Measurements from ENCODE around the gene SVOPL.
A peak's percentile ranks its signal among the peaks of the same experiment; 100 is the strongest.
"Not testable (repeated sequence)": the region's sequence is repeated elsewhere in the genome, so short reads cannot be mapped to it uniquely, and the experiment has no call there.

SVOPL gene

DNA sequence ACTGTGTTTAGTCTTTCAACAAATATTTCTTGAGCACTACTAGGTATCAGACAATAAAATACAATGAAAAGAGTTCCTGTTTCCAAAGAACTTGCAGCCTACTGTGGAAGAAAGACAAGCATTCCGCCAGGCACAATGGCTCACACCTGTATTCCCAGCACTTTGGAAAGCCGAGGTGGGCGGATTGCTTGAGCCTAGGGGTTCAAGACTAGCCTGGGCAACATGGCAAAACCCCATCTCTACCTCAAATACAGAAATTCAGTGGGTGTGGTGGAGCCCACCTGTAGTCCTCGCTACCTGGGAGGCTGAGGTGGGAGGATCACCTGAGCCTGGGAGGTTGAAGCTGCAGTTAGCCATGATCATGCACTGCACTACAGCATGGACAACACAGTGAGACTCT, 6.1 kb downstream of the SVOPL start:
- Histone ChIP-seq H3K4me2 (ENCODE audit: low read depth, low read length) (no peak overlapping the region), H3F3A (ENCODE audit: insufficient read depth, low read length) (no peaks in the 10 kb centered on the region), H3K27me3 (replicated peaks; ENCODE audit: insufficient read depth, low read length) (no peaks in the 10 kb centered on the region), H3K9ac (ENCODE audit: low read length) (no peak overlapping the region), H3K79me2 (ENCODE audit: low read length) (no peaks in the 10 kb centered on the region), H3K27ac (ENCODE audit: low read length) (no peak overlapping the region), H4K20me1 (ENCODE audit: insufficient read depth, low read length) (no peaks in the 10 kb centered on the region), H3K36me3 (replicated peaks; ENCODE audit: insufficient read depth, low read length) (no peaks in the 10 kb centered on the region), H2AFZ (ENCODE audit: low read length) (no peak overlapping the region), H3K9me3 (replicated peaks; ENCODE audit: insufficient read depth, low read length) (no peaks in the 10 kb centered on the region), H3K9me2 (replicated peaks; ENCODE audit: insufficient read depth, low read length) (no peaks in the 10 kb centered on the region), H3K4me3 (ENCODE audit: low read length) (no peak overlapping the region), H3K4me1 (ENCODE audit: low read length) (no peaks in the 10 kb centered on the region)
- TF ChIP-seq EZH2 (optimal IDR thresholded peaks at IDR 0.05; ENCODE audit: low read depth, low read length) (no peak), CTCF (IDR thresholded peaks at IDR 0.05; ENCODE audit: low read length) (no peak), EZH2phosphoT487 (IDR thresholded peaks at IDR 0.05; ENCODE audit: low read length) (no peak)
- DNase-seq: no peak

DNA sequence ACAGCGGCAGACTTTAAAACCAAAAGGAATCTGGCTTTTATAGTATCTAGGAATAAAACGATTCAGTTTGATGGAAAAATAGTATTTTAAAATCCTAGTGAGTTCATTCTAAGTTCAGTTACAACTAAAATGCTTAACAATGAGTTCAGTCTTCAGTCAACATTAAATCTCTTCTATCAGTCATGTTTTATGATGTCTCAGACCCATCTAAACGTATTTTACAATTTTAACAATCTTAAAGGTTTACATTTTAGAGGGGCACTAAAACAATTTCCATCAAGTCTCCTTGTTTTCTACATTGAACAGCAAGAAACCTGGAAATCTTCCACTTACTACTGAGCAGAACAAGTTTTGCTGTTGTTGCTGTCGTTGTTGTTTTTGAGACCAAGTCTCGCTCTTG, 10.0 kb downstream of the SVOPL start:
- TF ChIP-seq CTCF (IDR thresholded peaks at IDR 0.05; ENCODE audit: low read length) (no peak), EZH2phosphoT487 (IDR thresholded peaks at IDR 0.05; ENCODE audit: low read length) (no peak), EZH2 (optimal IDR thresholded peaks at IDR 0.05; ENCODE audit: low read depth, low read length) (no peak)
- Histone ChIP-seq H4K20me1 (ENCODE audit: insufficient read depth, low read length) (no peaks in the 10 kb centered on the region), H3K4me2 (ENCODE audit: low read depth, low read length) (no peak overlapping the region), H3K36me3 (replicated peaks; ENCODE audit: insufficient read depth, low read length) (no peaks in the 10 kb centered on the region), H3F3A (ENCODE audit: insufficient read depth, low read length) (no peaks in the 10 kb centered on the region), H3K4me3 (ENCODE audit: low read length) (no peak overlapping the region), H3K27me3 (replicated peaks; ENCODE audit: insufficient read depth, low read length) (no peaks in the 10 kb centered on the region), H3K9me3 (replicated peaks; ENCODE audit: insufficient read depth, low read length) (no peaks in the 10 kb centered on the region), H3K4me1 (ENCODE audit: low read length) (no peaks in the 10 kb centered on the region), H3K79me2 (ENCODE audit: low read length) (no peaks in the 10 kb centered on the region), H3K9ac (ENCODE audit: low read length) (no peak overlapping the region), H2AFZ (ENCODE audit: low read length) (no peak overlapping the region), H3K27ac (ENCODE audit: low read length) (no peak overlapping the region), H3K9me2 (replicated peaks; ENCODE audit: insufficient read depth, low read length) (no peaks in the 10 kb centered on the region)
- DNase-seq: no peak

DNA sequence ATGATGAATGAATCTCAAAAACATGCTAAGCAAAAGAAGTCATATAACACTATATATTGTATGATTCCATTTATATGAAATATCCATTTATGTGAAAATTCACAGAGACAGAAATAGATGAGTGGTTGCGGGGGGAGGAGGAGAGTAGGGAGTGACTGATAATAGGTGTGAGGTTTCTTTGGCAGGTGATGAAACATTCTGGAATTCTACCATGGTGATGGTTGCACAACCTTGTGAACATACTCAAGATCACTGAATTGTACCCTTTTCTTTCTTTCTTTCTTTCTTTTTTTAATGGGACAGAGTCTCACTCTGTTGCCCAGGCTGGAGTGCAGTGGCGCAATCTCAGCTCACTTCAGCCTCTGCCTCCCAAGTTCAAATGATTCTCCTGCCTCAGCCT, 10.7 kb downstream of the SVOPL start:
- no peaks in the 10 kb centered on the region for H3K4me1 ChIP-seq (ENCODE audit: low read length)
- H3K4me2 ChIP-seq (ENCODE audit: low read depth, low read length): no peak overlapping the region
- H3K9me2 ChIP-seq (replicated peaks; ENCODE audit: insufficient read depth, low read length): no peaks in the 10 kb centered on the region
- H3K27ac ChIP-seq (ENCODE audit: low read length): no peak overlapping the region
- no peak for DNase-seq
- no peaks in the 10 kb centered on the region for H3F3A ChIP-seq (ENCODE audit: insufficient read depth, low read length)
- TF ChIP-seq EZH2 (optimal IDR thresholded peaks at IDR 0.05; ENCODE audit: low read depth, low read length) (no peak), CTCF (IDR thresholded peaks at IDR 0.05; ENCODE audit: low read length) (no peak), EZH2phosphoT487 (IDR thresholded peaks at IDR 0.05; ENCODE audit: low read length) (no peak)
- H3K27me3 ChIP-seq (replicated peaks; ENCODE audit: insufficient read depth, low read length): no peaks in the 10 kb centered on the region
- H3K9ac ChIP-seq (ENCODE audit: low read length): no peak overlapping the region
- H3K9me3 ChIP-seq (replicated peaks; ENCODE audit: insufficient read depth, low read length): no peaks in the 10 kb centered on the region
- no peak overlapping the region for H3K4me3 ChIP-seq (ENCODE audit: low read length)
- H3K79me2 ChIP-seq (ENCODE audit: low read length): no peaks in the 10 kb centered on the region
- no peaks in the 10 kb centered on the region for H3K36me3 ChIP-seq (replicated peaks; ENCODE audit: insufficient read depth, low read length)
- no peak overlapping the region for H2AFZ ChIP-seq (ENCODE audit: low read length)
- no peaks in the 10 kb centered on the region for H4K20me1 ChIP-seq (ENCODE audit: insufficient read depth, low read length)

DNA sequence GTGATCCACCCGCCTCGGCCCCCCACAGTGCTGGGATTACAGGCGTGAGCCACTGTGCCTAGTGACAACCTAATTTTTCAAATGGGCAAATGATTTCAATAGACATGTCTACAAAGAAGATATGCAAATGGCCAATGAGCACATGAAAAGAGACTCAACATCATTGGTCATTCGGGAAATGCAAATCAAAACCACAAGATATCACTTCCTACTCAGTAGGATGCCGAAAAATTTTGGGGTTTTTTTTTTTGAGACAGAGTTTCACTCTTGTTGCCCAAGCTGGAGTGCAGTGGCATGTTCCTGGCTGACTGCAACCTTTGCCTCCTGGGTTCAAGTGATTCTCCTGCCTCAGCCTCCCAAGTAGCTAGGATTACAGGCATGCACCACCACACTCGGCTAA, 13.1 kb downstream of the SVOPL start:
- H3K79me2 ChIP-seq (ENCODE audit: low read length); H3K4me1 ChIP-seq (ENCODE audit: low read length); H3K27me3 ChIP-seq (replicated peaks; ENCODE audit: insufficient read depth, low read length); H3K27ac ChIP-seq (ENCODE audit: low read length); H3F3A ChIP-seq (ENCODE audit: insufficient read depth, low read length); H3K36me3 ChIP-seq (replicated peaks; ENCODE audit: insufficient read depth, low read length); H3K9me2 ChIP-seq (replicated peaks; ENCODE audit: insufficient read depth, low read length); H2AFZ ChIP-seq (ENCODE audit: low read length); H4K20me1 ChIP-seq (ENCODE audit: insufficient read depth, low read length); H3K4me2 ChIP-seq (ENCODE audit: low read depth, low read length); H3K9ac ChIP-seq (ENCODE audit: low read length); H3K4me3 ChIP-seq (ENCODE audit: low read length); H3K9me3 ChIP-seq (replicated peaks; ENCODE audit: insufficient read depth, low read length): not testable (repeated sequence)
- peak; percentile 21 for DNase-seq

Data from MM.1S (cell line).